ENCODE data around the gene ANXA6. TPM values are rescaled to one million over a fixed set of nuclear protein-coding genes. Genes with fewer than 3 reads are reported as not detected.

ANXA6 gene
- total and polyA plus RNA-seq, 2 donors from 2014 or later = 107 to 183 TPM

- no peak overlapping the region for H3K27ac ChIP-seq (ENCODE audit: low read depth in 2 of 2, low read length in 2 of 2)
- no peak overlapping the region for H3K4me3 ChIP-seq (ENCODE audit: low read length in 3 of 3)
- no peak for TF ChIP-seq CTCF (IDR thresholded peaks at IDR 0.05; ENCODE audit: borderline replicate concordance, extremely low read depth, insufficient read depth)
- no peaks in the 10 kb centered on the region for H3K27me3 ChIP-seq (ENCODE audit: control insufficient read depth, insufficient read depth, low read length)
- no peak for DNase-seq
- no peak overlapping the region for H3K9ac ChIP-seq (ENCODE audit: low read length in 3 of 3)
- no peak for FAIRE-seq
- H3K4me1 ChIP-seq (ENCODE audit: control insufficient read depth in 2 of 3, insufficient read depth in 2 of 3, low read depth in 1 of 3, low read length in 3 of 3) = peaks cover 0 to 3% (median 0%) of the 10 kb centered on the region in 3 donors
- peaks cover 0 to 58% (median 50%) of the 10 kb centered on the region in 3 donors for H3K36me3 ChIP-seq (ENCODE audit: control insufficient read depth in 2 of 3, insufficient read depth in 3 of 3, low read length in 3 of 3)
- no peaks in the 10 kb centered on the region for H3K9me3 ChIP-seq (ENCODE audit: control insufficient read depth in 2 of 3, insufficient read depth in 1 of 3, low read length in 3 of 3)
- intact Hi-C loops (cut with DNase I) = no loop called here
These were observed 20.3 kb downstream of the ANXA6 start for GRCh38 chr5:151137067-151137825.

- Histone ChIP-seq H3K4me3 (ENCODE audit: low read length in 3 of 3) (no peak overlapping the region), H3K9me3 (ENCODE audit: control insufficient read depth in 2 of 3, insufficient read depth in 1 of 3, low read length in 3 of 3) (no peaks in the 10 kb centered on the region), H3K27ac (ENCODE audit: low read depth in 2 of 2, low read length in 2 of 2) (no peak overlapping the region), H3K36me3 (ENCODE audit: control insufficient read depth in 2 of 3, insufficient read depth in 3 of 3, low read length in 3 of 3) (peaks cover 0 to 71% (median 56%) of the 10 kb centered on the region in 3 donors), H3K27me3 (ENCODE audit: control insufficient read depth, insufficient read depth, low read length) (no peaks in the 10 kb centered on the region), H3K9ac (ENCODE audit: low read length in 3 of 3) (no peak overlapping the region), H3K4me1 (ENCODE audit: control insufficient read depth in 2 of 3, insufficient read depth in 2 of 3, low read depth in 1 of 3, low read length in 3 of 3) (peaks cover 0 to 4% (median 0%) of the 10 kb centered on the region in 3 donors)
- DNase-seq (no peak), FAIRE-seq (no peak)
- intact Hi-C loops (cut with DNase I) = no loop called here
- no peak for TF ChIP-seq CTCF (IDR thresholded peaks at IDR 0.05; ENCODE audit: borderline replicate concordance, extremely low read depth, insufficient read depth)
These were observed 23.4 kb downstream of the ANXA6 start for GRCh38 chr5:151134228-151134627.

GRCh38 chr5:151132963-151133362 lies 24.6 kb downstream of the ANXA6 start:
- peaks cover 0 to 71% (median 46%) of the 10 kb centered on the region in 3 donors for H3K36me3 ChIP-seq (ENCODE audit: control insufficient read depth in 2 of 3, insufficient read depth in 3 of 3, low read length in 3 of 3)
- H3K27ac ChIP-seq (ENCODE audit: low read depth in 2 of 2, low read length in 2 of 2) = no peak overlapping the region
- intact Hi-C loops (cut with DNase I) = no loop called here

More at GRCh38 chr5:151132963-151133362, 24.6 kb downstream of the ANXA6 start:
- peaks cover 0 to 4% (median 0%) of the 10 kb centered on the region in 3 donors for H3K4me1 ChIP-seq (ENCODE audit: control insufficient read depth in 2 of 3, insufficient read depth in 2 of 3, low read depth in 1 of 3, low read length in 3 of 3)
- H3K4me3 ChIP-seq (ENCODE audit: low read length in 3 of 3) = no peak overlapping the region
- H3K9me3 ChIP-seq (ENCODE audit: control insufficient read depth in 2 of 3, insufficient read depth in 1 of 3, low read length in 3 of 3) = no peaks in the 10 kb centered on the region
- no peaks in the 10 kb centered on the region for H3K27me3 ChIP-seq (ENCODE audit: control insufficient read depth, insufficient read depth, low read length)
- no peak overlapping the region for H3K9ac ChIP-seq (ENCODE audit: low read length in 3 of 3)
- FAIRE-seq (no peak), DNase-seq (no peak)
- TF ChIP-seq CTCF (IDR thresholded peaks at IDR 0.05; ENCODE audit: borderline replicate concordance, extremely low read depth, insufficient read depth) = no peak

Data from kidney (tissue), 14 donors.